C4-2B (cell line): ENCODE data around the gene ADAMTS7.

ENCODE experiments used
- H3K27ac ChIP-seq: fragments of 450-650 bp; 2 replicates; pipeline ENCODE4 v1.5.1; 2017
- ZFX ChIP-seq: fragments of 450-650 bp; IDR thresholded peaks from 2 replicates; pipeline ENCODE4 v1.6.1; 2017
- TF ChIP-seq, protein P1 (sequence below): fragments of 450-650 bp; conservative IDR thresholded peaks from 2 replicates; pipeline ENCODE4 v1.5.1; 2017; ENCODE audit warnings: mild to moderate bottlenecking

Gene ADAMTS7

DNA sequence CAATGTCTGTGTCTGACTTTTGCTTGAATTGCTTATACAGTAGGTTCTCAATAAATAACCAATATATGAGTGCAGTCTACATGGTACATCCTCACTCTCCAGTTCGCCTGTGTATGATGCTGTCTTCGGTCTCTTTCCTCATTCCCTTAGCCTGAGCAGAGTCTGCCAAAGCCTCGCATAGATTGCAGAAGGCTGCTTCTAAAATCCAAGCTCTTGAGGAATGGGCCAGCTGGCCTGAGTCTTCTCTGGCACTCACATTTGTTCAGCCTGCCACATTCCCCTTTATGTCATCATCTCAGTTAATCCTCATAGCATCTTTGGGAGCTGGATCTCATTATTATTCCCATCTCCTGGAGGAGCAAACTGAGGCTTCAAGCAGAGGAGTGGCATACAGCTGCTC, 27.2 kb upstream of the ADAMTS7 start:
- H3K27ac ChIP-seq = no peak overlapping the region

DNA sequence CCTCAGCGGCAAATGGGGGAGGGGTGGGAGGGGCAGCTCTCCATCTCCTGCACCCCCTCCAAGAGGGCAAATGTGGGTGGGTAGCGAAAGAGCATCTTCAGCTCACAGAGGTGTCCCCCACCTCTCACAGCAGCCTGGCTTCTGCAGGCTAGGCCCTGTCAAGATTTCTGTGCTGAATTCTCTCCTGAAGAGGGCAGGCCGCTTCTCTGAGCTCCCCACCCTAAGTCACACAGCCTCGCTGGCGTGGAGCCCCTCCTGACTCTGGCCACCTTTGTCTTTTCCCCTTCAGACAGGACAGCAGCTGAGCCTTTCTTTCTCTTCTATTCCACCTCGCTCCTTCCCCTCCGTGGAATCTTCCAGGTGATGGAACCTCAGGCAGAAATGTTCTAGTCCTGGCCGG, 26.3 kb upstream of the ADAMTS7 start:
- TF ChIP-seq, protein P1, sequence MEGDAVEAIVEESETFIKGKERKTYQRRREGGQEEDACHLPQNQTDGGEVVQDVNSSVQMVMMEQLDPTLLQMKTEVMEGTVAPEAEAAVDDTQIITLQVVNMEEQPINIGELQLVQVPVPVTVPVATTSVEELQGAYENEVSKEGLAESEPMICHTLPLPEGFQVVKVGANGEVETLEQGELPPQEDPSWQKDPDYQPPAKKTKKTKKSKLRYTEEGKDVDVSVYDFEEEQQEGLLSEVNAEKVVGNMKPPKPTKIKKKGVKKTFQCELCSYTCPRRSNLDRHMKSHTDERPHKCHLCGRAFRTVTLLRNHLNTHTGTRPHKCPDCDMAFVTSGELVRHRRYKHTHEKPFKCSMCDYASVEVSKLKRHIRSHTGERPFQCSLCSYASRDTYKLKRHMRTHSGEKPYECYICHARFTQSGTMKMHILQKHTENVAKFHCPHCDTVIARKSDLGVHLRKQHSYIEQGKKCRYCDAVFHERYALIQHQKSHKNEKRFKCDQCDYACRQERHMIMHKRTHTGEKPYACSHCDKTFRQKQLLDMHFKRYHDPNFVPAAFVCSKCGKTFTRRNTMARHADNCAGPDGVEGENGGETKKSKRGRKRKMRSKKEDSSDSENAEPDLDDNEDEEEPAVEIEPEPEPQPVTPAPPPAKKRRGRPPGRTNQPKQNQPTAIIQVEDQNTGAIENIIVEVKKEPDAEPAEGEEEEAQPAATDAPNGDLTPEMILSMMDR = no peak
- TF ChIP-seq ZFX = no peak
- H3K27ac ChIP-seq = no peak overlapping the region

More for the DNA sequence above, 27.2 kb upstream of the ADAMTS7 start:
- no peak for TF ChIP-seq ZFX
- TF ChIP-seq, protein P1 = no peak

DNA sequence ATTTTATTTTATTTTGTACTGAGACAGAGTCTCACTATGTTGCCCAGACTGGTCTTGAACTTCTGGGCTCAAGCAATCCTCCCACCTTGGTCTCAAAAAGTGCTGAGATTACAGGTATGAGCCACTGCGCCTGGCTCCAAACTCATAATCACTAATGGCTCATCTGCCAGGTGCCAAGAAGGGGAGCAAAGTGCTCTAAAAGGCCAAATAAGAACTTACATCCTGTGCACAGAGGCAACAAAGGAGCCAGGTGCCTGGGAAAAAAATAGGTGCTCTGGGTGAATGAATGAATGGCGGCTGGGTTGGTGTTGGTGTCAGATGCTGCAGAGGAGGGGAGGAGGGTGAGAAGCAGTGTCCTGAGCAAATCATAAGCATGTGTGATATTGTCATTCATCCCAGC, 25.9 kb upstream of the ADAMTS7 start:
- TF ChIP-seq ZFX = no peak
- TF ChIP-seq, protein P1 = no peak
- H3K27ac ChIP-seq = no peak overlapping the region

DNA sequence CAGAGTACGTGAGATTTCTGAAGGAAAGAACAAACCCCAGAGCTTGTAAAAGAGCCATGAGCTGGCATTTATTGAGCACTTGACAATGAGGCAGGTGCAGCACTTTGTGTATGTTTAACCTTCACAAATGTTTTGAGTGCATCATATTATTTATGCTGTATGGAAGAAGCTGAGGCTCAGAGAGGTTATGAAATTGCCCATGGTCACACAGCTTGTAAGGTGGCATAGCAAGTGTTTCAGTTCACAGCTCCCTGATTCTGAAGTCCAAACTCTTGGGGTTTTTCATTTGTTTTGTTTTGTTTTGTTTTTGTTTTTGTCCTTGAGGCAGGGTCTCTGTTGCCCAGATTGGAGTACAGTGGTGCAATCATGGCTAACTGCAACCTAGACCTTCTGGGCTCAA, 25.1 kb upstream of the ADAMTS7 start:
- TF ChIP-seq, protein P1 = no peak
- no peak for TF ChIP-seq ZFX
- no peak overlapping the region for H3K27ac ChIP-seq

DNA sequence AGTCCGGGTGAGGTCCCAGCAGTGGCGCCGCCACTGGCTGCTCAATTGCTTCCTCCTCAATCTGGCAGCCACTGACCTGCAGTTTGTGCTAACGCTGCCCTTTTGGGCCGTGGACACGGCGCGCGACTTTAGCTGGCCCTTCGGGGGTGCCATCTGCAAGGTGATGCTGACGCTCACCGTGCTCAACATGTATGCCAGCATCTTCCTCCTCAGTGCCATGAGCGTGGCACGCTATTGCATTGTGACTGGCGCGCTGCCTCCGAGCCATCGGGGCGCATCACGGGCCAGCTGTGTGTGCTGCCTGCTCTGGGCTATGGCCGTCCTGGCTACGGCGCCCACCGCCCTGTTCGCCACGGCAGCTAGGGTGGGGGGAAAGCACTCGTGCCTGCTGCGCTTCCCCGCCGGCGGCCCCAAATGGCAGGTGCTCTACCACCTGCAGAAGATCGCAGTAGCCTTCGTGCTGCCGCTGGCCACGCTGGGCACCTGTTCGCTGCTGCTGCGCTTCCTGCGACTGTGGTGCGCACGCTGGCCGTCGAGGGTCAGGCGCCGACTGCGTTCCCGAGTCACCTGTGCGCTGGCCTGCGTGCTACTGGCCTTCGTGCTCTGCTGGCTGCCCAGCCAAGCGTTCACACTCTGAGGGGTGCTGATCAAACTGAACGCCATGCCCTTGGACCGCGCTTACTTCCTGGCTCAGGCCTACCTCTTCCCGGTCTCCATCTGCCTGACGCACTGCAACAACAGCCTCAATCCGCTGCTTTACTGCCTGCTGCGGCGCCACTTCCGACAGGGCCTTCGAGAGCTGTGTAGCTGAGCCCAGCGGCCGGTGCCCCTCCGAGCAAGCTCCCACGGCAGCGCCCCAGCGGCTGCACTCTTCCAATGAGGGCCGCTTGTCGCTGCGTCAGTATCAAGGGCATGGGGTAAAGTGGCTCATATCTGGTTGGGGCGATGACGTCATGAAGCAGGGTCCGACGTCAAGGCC, 20.3 kb upstream of the ADAMTS7 start:
- no peak overlapping the region for H3K27ac ChIP-seq
- TF ChIP-seq, protein P1 = no peak
- no peak for TF ChIP-seq ZFX

DNA sequence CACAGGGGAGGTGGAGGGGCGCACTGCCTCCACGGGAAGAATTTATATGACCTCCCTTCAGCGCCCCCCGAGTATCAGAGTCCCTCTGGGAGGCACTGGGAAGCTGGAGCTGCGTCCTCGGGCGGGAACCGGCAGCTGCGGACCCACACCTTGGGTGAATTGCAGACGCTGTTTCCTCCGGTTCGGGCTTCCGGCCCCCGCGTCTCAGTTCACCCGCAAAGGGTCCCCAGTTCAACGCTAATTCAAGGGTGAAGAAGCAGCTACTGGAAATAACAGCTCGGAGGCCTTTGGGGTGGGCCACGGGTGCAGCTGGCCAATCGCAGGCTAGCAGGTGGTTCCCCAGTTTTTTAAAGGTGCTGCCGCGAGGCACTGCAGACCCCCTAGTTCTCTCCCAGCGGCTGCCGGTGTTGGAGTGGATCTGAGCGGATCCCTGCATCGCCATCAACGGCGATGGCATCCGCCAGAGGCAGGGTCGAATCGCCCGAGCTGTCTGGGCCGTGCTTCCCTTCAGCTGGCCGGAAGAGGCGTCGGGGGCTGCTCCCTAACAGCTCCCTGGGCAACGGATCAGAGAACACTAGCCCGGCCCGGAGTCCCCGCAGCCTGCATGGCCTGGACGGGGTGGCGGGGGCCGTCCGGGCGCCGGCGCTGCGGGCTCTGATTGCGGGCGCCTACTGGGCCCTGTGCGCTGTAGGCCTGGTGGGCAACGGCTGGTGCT, 19.4 kb upstream of the ADAMTS7 start:
- TF ChIP-seq, protein P1 = no peak
- no peak for TF ChIP-seq ZFX
- no peak overlapping the region for H3K27ac ChIP-seq

DNA sequence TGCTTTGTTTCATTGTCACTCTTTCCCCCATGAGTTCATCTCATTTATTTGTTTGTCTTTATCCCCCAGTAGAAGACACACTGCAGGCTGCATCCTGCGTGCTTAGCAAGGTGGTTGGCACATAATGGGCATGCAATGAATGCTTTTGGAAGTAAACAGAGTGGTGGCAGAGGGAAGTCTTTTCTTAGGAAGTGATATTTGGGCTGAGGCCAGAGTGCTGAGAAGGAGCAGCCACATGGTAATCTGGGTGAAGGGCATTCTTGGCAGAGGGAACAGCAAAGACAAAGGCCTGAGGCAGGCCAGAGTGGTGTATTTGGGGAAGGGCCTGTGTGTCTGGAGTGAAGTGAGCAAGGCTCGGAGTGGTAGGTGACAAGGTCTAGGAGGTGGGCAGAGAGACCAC, 17.7 kb upstream of the ADAMTS7 start:
- TF ChIP-seq, protein P1 = no peak
- no peak for TF ChIP-seq ZFX
- H3K27ac ChIP-seq = no peak overlapping the region
